ENCODE results near the gene CCNK. TPM values are rescaled to one million over a fixed set of nuclear protein-coding genes. Genes with fewer than 3 reads are reported as not detected.

The CCNK gene
- total RNA-seq, 1 experiment from 2014 or later, result 80.1 TPM

GRCh38 chr14:99432485-99432884 lies 48.7 kb upstream of the CCNK start:
- no peak overlapping the region for H3K9ac ChIP-seq (ENCODE audit: extremely low read depth, insufficient read length, low read length)
- H2BK20ac ChIP-seq (ENCODE audit: low read depth, low read length, poor library complexity, severe bottlenecking), result no peak overlapping the region
- no peaks in the 10 kb centered on the region for H4K20me1 ChIP-seq (ENCODE audit: control insufficient read depth, insufficient read depth, insufficient read length)
- no peak overlapping the region for H2BK120ac ChIP-seq (ENCODE audit: low read depth, low read length, poor library complexity, severe bottlenecking)
- H3K18ac ChIP-seq (ENCODE audit: insufficient read length, low read depth, low read length), result no peak overlapping the region
- Mint-ChIP-seq H3K27me3 (ENCODE audit: low read depth) (no peaks in the 10 kb centered on the region), H3K27ac (no peak overlapping the region; a peak in 1 of 7 replicates), H3K9me3 (peaks cover 11 to 18% of the 10 kb centered on the region in 2 experiments), H3K4me3 (no peak overlapping the region), H3K4me1 (peaks cover 8 to 14% of the 10 kb centered on the region in 2 experiments; a peak in 3 of 4 replicates), H3K36me3 (ENCODE audit: insufficient read depth in 1 of 3, low read depth in 3 of 3) (peaks cover 23 to 58% (median 38%) of the 10 kb centered on the region in 3 experiments)
- H3K14ac ChIP-seq (ENCODE audit: insufficient read depth, low read length), result no peak overlapping the region
- no peak overlapping the region for H3K4me2 ChIP-seq (ENCODE audit: insufficient read depth, insufficient read length, low read length)
- H2AFZ ChIP-seq (ENCODE audit: low read length), result no peak overlapping the region
- no peak overlapping the region for H4K5ac ChIP-seq (ENCODE audit: insufficient read length, low read depth, low read length)
- no peak overlapping the region for H2BK15ac ChIP-seq (ENCODE audit: low read depth, low read length)
- H3K23ac ChIP-seq (ENCODE audit: insufficient read length, low read depth, low read length), result no peak overlapping the region
- H4K91ac ChIP-seq (ENCODE audit: insufficient read length, low read depth, low read length), result no peak overlapping the region
- no peak overlapping the region for H4K8ac ChIP-seq (replicated peaks; ENCODE audit: insufficient read length, low read depth, low read length)
- H3K79me1 ChIP-seq (ENCODE audit: insufficient read depth, low read depth, low read length, poor library complexity, severe bottlenecking), result no peaks in the 10 kb centered on the region
- TF ChIP-seq, protein P1, sequence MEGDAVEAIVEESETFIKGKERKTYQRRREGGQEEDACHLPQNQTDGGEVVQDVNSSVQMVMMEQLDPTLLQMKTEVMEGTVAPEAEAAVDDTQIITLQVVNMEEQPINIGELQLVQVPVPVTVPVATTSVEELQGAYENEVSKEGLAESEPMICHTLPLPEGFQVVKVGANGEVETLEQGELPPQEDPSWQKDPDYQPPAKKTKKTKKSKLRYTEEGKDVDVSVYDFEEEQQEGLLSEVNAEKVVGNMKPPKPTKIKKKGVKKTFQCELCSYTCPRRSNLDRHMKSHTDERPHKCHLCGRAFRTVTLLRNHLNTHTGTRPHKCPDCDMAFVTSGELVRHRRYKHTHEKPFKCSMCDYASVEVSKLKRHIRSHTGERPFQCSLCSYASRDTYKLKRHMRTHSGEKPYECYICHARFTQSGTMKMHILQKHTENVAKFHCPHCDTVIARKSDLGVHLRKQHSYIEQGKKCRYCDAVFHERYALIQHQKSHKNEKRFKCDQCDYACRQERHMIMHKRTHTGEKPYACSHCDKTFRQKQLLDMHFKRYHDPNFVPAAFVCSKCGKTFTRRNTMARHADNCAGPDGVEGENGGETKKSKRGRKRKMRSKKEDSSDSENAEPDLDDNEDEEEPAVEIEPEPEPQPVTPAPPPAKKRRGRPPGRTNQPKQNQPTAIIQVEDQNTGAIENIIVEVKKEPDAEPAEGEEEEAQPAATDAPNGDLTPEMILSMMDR (conservative IDR thresholded peaks at IDR 0.05), result no peak
- no peak overlapping the region for H2AK5ac ChIP-seq (ENCODE audit: insufficient read length, low read length)
- no peaks in the 10 kb centered on the region for H3K4me1 ChIP-seq (ENCODE audit: insufficient read depth, low read length)
- no peak overlapping the region for H2BK12ac ChIP-seq (ENCODE audit: insufficient read length, low read depth, low read length)
- H3K9me3 ChIP-seq (ENCODE audit: control insufficient read depth, low read depth, low read length), result peaks cover 9% of the 10 kb centered on the region
- H3T11ph ChIP-seq (ENCODE audit: low read length), result no peak overlapping the region
- no peak overlapping the region for H3K4ac ChIP-seq (ENCODE audit: low read depth, low read length)
- H3K27ac ChIP-seq (ENCODE audit: insufficient read length, low read depth, low read length), result no peak overlapping the region
- no peak overlapping the region for H3K56ac ChIP-seq (ENCODE audit: insufficient read length, low read depth, low read length)
- no peak overlapping the region for H2BK5ac ChIP-seq (ENCODE audit: insufficient read length, low read length)
- H3K27me3 ChIP-seq (ENCODE audit: insufficient read depth, low read length), result no peaks in the 10 kb centered on the region
- H3K23me2 ChIP-seq (ENCODE audit: insufficient read length, low read depth, low read length, poor library complexity, severe bottlenecking), result no peaks in the 10 kb centered on the region
- DNase-seq, result no peak
- peaks cover 3% of the 10 kb centered on the region; the same call in 1 of the 2 replicates for H3K79me2 ChIP-seq (ENCODE audit: insufficient read depth, low read length)
- WGBS (ENCODE audit: extremely low coverage, insufficient read length, low lambda C conversion rate), result no CpG with 5 or more reads among the region's 1 CpG
